GM19452 (cell line): ENCODE measurements around the gene ZNF787.
A peak's percentile ranks its signal among the peaks of the same experiment; 100 is the strongest.

Source experiments
- ATAC-seq: cut with Tn5 transposase; IDR thresholded peaks from one replicate; pipeline ENCODE4 v1.9.1; 2021; ENCODE audit not compliant: unreplicated experiment

ZNF787 gene

DNA sequence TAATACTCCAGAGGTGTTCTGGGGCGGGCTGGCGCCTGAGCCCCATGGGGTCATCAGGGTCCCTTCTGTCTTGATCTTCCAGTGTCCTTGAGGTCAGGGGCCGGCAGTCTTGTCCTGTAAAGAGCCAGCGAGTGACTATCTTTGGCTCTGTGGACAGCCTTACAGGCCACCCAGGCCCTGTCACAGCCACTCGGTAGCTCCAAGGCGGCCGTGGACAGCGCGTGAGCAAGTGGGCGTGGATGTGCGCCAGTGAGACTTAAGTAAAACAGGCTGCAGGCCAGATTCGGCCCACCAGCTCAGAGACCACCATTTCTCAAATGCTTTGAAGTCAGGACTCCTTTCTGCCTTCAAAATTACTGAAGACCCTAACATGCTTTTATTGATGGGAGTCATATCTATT is 23.7 kb upstream of the ZNF787 start:
- no peak for ATAC-seq

DNA sequence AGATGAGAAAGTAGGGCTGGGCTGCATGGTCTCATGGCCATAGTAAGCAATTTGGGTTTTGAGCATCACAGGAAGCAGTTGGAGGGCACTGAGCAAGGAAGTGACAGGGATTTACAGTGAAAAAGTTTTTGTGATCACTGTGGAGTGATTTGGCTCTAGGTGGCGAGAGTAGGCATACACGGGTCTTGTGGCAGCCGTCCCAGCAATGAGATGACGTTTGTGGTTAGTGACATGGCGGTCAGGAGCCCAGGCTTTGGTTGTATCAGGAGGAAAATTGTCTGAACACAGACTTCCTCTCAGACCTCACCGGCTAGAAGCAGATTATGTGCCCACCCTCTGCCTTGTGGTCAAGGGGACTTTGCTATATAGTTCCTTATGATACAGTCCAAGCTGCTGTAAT is 23.3 kb upstream of the ZNF787 start:
- no peak for ATAC-seq

DNA sequence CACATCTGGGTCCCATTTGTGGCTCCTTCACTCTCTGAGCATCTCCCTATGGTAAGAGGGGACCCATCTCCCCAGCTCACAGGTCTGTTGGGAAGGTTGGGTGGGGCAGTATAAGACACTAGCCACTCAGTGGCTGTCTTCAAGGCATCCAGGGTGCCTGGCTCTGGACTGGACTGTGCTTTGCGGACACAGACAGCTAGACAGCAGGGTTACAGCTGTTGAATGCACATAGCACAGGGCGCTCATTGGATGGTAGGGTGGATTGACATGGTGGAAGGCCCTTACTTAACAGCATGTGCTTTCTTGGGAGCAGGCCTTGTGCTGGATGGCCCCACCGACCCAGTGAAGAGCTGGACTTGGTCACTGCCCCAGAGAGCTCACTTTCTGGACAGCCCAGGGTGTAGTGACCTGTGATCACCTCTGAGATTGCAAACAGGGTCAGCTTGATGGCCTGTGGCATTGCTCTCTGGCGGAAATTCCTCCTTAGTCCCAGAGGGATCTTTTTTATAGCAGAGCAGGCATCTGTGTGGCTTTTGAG is 21.9 kb upstream of the ZNF787 start:
- no peak for ATAC-seq

DNA sequence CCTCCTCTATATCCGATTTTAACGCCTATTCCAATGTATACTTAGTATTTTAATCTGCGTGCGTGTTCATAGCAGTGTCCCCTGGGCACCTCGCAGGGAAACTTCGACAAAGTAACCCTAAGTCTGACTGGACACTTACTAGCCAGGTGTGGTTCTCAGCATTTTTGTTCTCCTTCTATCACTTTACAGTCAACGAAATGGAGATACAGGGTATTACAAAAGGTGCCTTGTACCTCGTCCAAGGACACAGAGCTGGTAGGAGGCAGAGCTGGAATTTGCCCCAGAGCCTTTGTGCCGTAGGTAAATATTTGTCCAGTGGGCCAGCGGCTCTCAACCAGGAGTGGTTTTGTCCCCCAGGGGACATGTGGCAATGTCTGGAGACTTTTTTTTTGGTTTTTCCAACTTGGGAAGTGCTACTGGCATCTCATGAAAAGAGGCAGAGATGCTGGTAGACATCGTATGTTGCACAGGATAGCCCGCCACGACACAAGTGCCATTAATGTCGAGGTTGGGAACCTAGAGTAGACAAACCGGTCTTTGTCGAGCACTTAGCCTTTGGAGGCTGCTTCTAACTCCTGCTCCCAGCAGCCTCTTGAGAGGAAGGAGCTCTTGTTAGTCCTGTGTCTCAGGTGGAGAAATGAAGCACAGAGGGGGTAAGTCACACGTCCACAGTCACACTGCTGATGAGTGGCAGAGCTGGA is 21.1 kb upstream of the ZNF787 start:
- ATAC-seq: no peak

DNA sequence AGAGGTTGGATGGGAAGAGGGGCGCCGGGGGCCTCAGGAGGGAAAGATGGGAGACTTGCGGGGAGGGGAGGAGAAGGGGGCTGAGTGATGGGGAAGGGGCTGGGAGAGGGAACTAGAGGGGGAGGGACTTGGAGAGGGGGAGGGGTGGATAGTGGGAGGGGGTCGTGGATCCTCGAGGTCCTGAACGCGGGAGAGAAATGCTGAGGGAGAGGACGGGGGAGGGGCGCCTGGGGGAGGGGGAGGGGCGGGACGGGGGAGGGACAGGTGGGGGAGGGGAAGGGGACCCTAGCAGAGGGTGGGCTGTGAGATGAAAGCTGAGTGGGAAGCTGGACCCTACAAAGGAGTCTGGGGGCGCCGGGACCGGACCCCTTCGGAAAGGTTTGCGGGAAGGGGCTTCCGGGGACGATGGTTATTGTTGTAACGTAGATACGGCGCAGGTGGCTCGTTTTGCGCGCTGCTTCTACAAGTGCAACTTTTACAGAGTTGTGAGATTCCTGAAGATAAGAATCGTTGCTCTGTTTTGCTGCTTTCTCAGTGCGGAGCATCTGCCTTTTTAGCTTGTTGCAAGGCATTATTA is 20.4 kb upstream of the ZNF787 start:
- no peak for ATAC-seq

DNA sequence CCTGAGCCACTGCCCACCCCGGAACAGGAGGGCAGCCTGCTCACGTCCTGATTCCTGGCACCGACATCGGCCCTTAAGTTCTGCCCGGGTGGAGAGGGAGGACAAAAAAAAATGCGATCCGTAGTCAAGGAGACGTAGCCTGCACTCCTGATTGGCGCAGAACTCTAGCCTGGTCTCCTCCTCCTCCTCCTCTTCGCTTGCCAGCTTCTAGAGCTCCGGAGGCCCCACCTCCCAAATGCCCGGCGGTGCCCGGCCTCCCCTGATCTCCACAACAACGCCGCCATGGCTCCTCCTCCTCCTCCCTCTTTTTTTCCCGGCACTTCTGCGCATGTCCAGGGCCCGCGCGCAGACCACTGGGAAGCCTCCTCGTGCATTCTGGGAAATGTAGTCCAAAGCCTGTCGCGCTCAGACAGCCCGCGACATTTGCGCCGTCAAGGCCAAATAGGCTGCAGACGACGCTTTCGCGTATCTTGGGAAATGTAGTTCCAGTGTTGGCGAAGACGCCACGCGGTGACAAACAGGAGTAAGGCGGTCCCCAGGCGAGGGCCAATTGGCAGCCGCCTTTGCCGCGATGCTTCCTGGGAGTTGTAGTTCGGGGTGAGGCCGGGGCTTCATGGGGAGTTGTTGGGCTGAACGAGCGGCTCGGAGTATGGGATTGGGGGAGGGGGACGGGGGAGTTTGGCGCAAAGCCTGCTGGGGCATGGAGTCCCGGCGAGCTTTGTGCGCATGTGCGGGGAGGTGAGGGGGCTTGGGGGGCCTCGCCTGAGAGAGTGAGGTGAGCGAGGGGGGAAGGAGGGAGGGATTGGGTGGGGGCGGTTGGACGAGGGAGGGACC is 19.7 kb upstream of the ZNF787 start, which contains the start of gene ZNF444:
Gene ZNF444 (plus strand): TSS at position 705 of the 834 bp plus-strand sequence. CDS start 5,625 bp downstream, outside the sequence.
- ATAC-seq: peak; percentile 90

DNA sequence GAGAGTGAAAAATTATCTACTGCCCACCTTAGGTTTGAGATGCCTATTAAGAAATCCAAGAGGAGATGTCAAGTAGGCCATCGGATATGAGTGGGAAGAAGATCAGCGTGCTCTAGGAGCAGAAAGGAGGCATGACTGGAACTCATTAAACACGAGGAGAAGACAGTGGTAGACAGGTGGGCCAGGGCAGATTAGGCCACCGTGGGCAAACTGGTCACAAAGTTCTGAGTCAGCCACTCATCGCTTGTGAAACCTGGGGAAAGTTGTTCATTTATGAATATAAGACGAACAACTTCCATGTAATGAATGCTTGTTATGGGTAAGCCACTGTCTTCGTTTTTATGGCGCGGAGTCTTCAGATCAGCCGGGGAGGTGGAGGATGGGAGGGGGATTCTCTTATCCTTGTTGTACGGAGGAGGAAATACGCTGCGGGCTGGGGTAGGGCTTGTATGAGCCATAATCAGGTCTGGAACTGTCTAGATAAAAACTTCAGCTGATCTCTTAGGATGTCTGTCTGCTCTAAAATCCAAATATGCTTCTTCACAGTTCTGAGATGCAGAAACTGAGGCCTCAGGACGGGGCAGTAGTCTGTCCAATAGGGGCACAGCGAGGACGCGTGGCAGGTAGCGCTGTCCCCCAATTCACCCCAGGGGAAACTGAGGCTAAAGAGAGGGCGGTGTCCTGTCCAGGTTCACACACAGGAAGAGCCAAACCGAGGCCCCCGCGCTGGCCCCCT is 18.9 kb upstream of the ZNF787 start:
- no peak for ATAC-seq

DNA sequence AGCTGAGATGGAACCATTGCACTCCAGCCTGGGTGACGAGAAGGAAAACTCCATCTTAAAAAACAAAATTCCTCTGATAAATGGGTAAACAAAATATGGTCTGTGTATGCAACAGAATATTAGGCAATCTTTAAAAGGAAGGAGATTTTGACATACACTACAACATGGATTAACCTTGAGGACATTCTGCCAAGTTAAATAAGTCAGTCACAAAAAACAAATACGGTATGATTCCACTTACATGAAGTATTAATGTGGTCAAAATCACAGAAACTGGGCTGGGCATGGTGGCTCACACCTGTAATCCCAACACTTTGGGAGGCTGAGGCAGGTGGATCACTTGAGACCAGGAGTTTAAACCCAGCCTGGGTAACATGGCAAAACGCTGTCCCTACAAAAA is 17.0 kb upstream of the ZNF787 start:
- no peak for ATAC-seq

DNA sequence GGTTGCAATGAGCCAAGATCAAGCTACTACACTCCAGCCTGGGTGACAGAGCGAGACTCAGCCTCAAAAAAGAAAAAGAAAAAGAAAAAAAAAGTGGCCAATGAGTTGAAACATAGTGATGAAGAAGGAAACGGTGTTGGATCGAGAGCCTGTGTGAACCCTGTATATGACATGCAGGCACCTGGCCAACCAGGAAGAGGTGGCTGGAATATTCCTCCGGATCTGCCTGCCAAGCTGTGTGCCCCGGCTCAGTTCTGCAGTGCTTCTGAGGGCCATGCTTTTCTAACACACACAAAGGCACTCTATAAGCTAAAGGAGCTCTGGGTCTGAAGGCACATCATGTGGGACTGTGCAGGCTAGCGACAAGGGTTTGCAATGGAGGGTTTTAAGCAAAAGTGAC is 16.3 kb upstream of the ZNF787 start:
- ATAC-seq: no peak

DNA sequence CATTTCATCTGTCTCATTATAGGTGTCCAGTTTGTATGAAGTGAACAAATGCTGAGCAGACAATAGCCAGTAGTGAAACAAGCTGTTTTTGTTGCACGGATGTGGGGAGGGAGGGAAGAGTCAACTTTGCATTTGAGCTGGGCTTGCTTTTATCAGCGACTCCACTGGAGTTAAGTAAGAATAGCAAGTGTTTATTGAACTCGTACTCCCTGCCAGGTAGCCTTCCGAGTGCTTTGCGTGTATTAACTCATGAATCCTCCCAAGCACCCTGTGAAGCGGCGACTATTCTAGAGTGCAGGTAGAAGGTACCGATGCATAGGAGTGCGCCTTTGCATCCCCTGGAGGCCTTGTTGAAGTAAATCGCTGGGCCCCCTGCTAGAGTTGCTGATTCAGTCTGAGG is 15.3 kb upstream of the ZNF787 start:
- ATAC-seq: no peak

DNA sequence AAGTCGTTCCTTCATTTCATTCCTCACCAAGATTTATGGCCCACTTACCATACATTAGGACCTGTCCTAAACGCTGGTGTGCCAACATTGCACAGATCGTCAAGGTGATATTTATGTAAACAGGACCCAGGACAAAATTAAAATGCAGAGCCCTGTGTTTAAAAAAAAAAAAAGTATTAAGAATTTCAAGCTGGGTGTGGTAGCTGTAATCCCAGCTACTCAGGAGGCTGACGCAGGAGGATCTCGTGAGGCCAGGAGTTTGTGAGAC is 13.5 kb upstream of the ZNF787 start:
- ATAC-seq: no peak

DNA sequence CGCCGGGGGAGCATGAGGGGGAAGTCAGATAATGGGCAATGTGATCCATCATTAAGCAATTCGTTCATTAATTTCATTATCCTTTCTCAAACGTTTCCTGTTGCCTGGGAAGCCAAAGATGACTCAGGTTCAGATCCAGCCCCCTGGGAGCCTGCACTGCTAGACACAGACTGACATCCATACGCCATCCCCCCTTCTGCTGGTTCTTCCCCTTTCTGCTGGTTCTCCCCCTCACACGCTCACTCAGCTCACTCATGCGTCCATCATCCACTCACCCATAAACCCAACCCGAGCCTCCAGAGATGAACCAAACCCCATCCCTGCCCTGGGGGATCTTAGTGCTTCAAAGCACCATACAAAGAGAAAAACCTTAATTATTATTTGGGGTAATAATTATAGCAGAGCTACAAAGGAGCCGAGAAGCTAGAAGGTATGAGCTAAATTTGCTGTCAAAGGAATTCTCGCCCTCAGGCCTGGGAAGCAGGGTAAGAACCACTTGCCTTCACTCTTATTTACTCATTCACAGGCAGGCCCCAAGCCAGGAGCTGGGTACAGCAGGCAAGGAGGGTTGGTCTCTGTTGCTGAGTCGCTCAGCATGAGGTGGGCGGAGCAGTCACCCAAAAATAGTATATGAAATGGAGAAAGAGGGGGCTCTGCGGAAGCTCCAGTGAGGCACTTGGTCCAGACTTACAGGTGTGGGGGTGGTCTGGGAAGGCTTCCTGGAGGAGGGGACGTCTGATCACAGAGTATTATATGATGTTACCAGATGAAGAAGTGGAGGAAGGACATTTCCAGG is 13.0 kb upstream of the ZNF787 start:
- ATAC-seq: no peak

DNA sequence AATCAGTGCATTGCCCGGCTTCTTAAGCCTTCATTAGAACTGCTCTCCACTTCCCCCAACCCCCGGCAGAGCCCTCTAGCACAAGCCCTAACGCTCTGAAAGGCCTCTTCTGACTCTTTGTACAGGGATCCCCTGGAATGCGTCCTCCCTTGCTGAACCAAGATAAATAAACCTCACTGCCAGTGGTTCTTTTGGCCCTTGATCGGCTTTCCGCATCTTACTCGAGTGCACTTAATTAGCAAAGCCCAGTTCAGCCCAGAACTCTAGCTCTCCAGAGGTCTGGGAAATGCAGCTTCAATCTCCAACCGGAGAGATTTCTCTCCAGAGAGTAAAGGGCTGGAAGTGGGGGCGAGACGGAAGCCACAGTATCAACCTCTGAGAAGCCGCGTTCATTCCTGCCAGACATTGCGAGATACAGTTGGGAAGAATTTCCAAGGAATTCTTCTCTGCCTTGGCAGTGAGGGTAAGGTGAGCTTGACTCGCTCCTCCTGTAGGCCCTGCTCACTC is 11.3 kb upstream of the ZNF787 start:
- ATAC-seq: no peak

DNA sequence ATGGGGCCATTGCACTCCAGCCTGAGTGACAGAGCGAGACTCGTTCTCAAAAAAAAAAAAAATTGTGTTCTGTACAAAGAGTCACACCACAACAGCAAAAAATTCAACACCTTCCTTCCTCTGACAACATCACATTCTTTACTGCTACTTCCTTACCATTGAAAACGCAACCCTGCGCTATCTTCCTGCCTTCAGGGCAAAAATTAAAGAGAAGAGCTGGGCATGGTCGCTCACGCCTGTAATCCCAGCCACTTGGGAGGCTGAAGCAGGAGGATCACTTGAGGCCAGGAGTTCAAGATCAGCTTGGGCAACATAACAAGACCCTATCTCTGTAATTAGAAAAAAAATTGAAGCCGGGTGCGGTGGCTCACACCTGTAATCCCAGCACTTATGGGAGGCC is 10.6 kb upstream of the ZNF787 start:
- no peak for ATAC-seq

DNA sequence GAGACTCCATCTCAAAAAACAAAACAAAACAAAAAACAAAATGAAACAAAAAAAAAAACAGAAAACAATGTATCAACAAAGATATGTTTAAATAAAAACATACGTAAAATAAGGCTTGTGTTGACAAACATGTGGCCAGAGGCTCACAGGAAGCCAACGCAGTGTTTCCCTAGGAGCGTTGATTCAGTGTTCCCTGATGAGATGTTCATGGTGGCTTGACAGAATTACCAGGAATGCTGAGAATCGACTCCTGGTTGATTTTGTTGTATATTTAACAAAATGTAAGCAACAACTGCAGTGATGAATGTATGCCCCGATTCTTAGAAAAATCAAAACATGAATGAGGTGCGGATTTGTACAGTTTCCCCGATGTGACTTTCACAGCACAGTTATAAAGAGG is 8.9 kb upstream of the ZNF787 start:
- ATAC-seq: no peak

DNA sequence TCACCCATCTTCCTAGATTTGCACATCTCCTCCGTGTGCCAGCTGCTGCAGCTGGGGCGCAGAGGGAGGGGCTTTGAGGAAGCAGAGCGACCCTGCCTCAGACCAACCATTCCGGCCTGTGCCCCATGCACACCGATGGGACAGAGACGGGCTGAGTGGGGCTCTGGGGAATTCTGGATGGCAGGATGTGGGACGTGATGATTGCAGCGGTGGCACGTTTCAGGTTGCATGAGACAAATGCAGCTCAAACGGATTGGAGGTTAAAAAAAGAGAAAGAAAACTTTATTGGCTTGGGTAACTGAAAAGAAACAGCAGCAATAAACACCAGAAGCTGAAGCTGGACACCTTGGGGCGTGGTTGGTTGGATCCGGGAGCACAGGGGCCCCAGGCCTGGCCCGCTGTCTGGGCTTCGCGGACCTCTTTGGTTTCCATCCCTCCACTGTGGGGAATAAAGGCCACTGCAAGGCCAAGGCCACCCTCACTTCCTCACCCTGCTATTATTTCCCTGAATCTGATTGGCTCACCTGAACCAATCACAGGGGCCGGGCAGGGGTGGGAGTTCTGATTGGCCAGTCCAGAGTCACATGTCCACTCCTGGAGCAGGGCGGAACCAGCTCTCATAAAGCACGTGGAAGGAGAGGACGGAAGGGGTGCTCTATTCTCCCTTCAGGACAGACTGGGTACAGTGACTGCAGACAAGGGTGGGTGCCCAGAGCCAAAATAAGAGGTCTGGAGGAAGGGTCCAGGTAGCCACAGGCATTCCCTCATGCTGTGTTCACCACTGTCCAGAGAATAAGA is 6.1 kb upstream of the ZNF787 start:
- ATAC-seq: no peak

DNA sequence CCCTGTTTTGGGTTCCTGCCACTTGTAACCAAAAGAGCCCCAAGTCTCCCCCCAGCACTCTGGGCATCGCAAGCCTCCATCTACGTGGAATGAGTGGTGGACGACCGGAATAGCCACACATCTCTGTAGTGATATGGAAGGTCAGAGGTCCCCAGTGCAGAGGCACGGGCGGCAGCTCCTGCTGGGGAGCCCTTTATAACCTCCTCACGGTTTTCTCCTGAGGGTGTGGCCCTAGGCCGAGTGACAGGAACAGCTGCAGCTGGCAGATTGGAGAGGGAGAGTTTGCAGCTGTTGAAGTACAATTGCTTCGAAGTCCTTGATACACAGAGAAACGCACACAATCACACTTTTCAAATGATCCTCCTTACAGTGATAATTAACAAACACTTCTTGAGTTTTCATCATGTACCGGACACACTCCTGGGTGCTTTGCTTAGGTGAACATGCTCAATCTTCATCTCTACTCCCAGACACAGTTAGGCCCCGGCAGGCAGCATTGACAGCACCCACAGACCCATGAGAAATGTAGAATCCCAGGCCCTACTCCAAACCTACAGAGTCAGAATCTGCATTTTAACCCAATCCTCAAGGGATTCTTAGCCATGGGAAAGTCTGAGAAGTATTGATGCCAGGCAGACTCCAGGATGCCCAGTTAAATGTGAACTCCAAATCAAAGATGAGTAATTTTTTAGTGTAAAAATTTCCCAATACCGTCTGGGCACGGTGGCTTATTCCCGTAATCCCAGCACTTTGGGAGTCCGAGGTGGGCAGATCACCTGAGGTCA is 4.9 kb upstream of the ZNF787 start:
- ATAC-seq: no peak

DNA sequence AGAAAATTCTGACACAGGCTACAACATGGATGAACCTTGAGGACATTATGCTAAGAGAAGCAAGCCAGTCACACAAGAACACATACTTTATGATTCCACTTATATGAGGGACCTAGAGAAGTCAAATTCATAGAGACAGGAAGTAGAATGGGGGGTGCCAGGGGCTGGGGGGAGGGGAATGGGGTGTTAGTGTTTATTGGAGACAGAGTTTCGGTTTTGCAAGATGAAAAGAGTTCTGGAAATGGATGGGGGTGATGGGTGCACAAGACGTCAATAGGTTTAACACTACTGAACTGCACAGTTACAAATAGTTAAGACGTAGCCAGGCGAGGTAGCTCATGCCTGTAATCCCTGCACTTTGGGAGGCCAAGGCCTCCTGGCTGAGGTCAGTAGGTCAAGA is 3.5 kb upstream of the ZNF787 start:
- ATAC-seq: no peak
